GM12878 (cell line): ENCODE measurements around the gene MISP3. TPM values are rescaled to one million over a fixed set of nuclear protein-coding genes. Genes with fewer than 3 reads are reported as not detected.

ENCODE experiments used
- ATAC-seq: fragments of 200-7000 bp; cut with Tn5 transposase; 3 replicates; pipeline ENCODE4 v1.9.1; 2020; ENCODE audit warnings: mild to moderate bottlenecking, moderate library complexity
- BruUV-seq: library from RNA; stranded (reverse); fragments of 400-500 nt; replicated peaks from 2 replicates; lab custom pipeline; 2021; lab: Mats Ljungman, UMichigan
- CTCF ChIA-PET: fragments of 300-600 bp; sonication (Branson Sonifier 250); formaldehyde crosslinking; extraction: SDS; loops from one replicate; lab custom pipeline; 2021; ENCODE audit warnings: inconsistent platforms; lab: Yijun Ruan, JAX
- POLR2A ChIA-PET: fragments of 350-600 bp; formaldehyde crosslinking; extraction: SDS; loops from one replicate; lab custom pipeline; 2021; ENCODE audit warnings: inconsistent platforms; lab: Charles Lee
- RAD21 ChIA-PET: fragments of 300-600 bp; sonication (Branson Sonifier 250); formaldehyde crosslinking; loops from one replicate; lab custom pipeline; 2023; ENCODE audit warnings: antibody characterized with exemption; ENCODE audit not compliant: unreplicated experiment; lab: Charles Lee
- SMC1A ChIA-PET: fragments of 300-600 bp; sonication (Branson Sonifier 250); formaldehyde crosslinking; loops from one replicate; lab custom pipeline; 2023; ENCODE audit not compliant: unreplicated experiment, uncharacterized antibody; lab: Charles Lee
- DNase-seq: peaks from one replicate; pipeline ENCODE4 v3.0.0-alpha.2; 2011; ENCODE audit warnings: low read depth, low spot score
- FAIRE-seq: peaks from 3 replicates; lab custom pipeline; 2011; peaks lifted over from hg19 to GRCh38; lab: Jason Lieb, UNC
- H2AFZ ChIP-seq: 2 replicates; pipeline ENCODE4 v1.6.0; 2011; ENCODE audit warnings: low read depth, low read length, control low read depth; ENCODE audit not compliant: control insufficient read depth
- H3K27ac ChIP-seq: 2 replicates; pipeline ENCODE4 v1.5.1; 2011; ENCODE audit warnings: control low read depth; ENCODE audit not compliant: control insufficient read depth, insufficient read depth
- H3K27me3 ChIP-seq, 2 experiments: replicated peaks in 1 of 2; 2 replicates each; pipeline versions ENCODE4 v1.6.0 to v1.6.1; 2011; ENCODE audit warnings: low read length in 1 of 2; ENCODE audit not compliant: control insufficient read depth in 2 of 2, insufficient read depth in 2 of 2
- H3K36me3 ChIP-seq, 2 experiments: 2 replicates each; pipeline ENCODE4 v1.5.1; 2011; ENCODE audit warnings: low read length in 1 of 2; ENCODE audit not compliant: control insufficient read depth in 2 of 2, insufficient read depth in 2 of 2
- H3K4me1 ChIP-seq: 2 replicates; pipeline ENCODE4 v1.6.1; 2011; ENCODE audit warnings: mild to moderate bottlenecking, low read length, moderate library complexity, mixed read lengths; ENCODE audit not compliant: control insufficient read depth, insufficient read depth
- H3K4me2 ChIP-seq: 2 replicates; pipeline ENCODE4 v1.6.0; 2011; ENCODE audit warnings: control low read depth; ENCODE audit not compliant: control insufficient read depth, insufficient read depth
- H3K4me3 ChIP-seq: fragments of 200-600 bp; sonication (generic); 2 replicates; pipeline ENCODE4 v1.5.1; 2016
- H3K79me2 ChIP-seq: 2 replicates; pipeline ENCODE4 v1.6.0; 2011; ENCODE audit warnings: low read length; ENCODE audit not compliant: control insufficient read depth, insufficient read depth
- H3K9ac ChIP-seq: 2 replicates; pipeline ENCODE4 v1.8.0; 2011; ENCODE audit warnings: low read length, control low read depth, mixed read lengths; ENCODE audit not compliant: control insufficient read depth, insufficient read depth
- H3K9me3 ChIP-seq: replicated peaks from 3 replicates; pipeline ENCODE4 v1.5.1; 2011; ENCODE audit warnings: mild to moderate bottlenecking, low read length; ENCODE audit not compliant: control insufficient read depth, insufficient read depth
- H4K20me1 ChIP-seq: 2 replicates; pipeline ENCODE4 v1.6.0; 2011; ENCODE audit not compliant: control insufficient read depth, insufficient read depth
- CBFB ChIP-seq: IDR thresholded peaks from 2 replicates; pipeline ENCODE4 v1.6.1; 2016; ENCODE audit warnings: antibody characterized with exemption, low read depth
- CEBPB ChIP-seq, 2 experiments: fragments of 150-350 bp in 1 of 2; IDR thresholded peaks; 2 replicates each; pipeline ENCODE4 v1.6.1; 2012 to 2014; ENCODE audit warnings: low read depth in 2 of 2, low read length in 2 of 2, borderline replicate concordance in 1 of 2, inconsistent platforms in 1 of 2
- EGR1 ChIP-seq, 2 experiments: IDR thresholded peaks; 1 replicate in 1 of 2; 2 replicates in 1 of 2; pipeline ENCODE4 v1.6.1; 2011 to 2012; ENCODE audit warnings: low read depth in 2 of 2, low read length in 2 of 2, borderline replicate concordance in 1 of 2, mild to moderate bottlenecking in 1 of 2, moderate library complexity in 1 of 2
- HDAC2 ChIP-seq: fragments of 200-600 bp; sonication (generic); IDR thresholded peaks from 2 replicates; pipeline ENCODE4 v1.6.1; 2017
- IKZF2 ChIP-seq, 2 experiments: fragments of 450-650 bp; IDR thresholded peaks; 2 replicates each; pipeline ENCODE4 v1.6.1; 2017; ENCODE audit warnings: mild to moderate bottlenecking in 2 of 2, moderate library complexity in 2 of 2
- IRF4 ChIP-seq: IDR thresholded peaks from 2 replicates; pipeline ENCODE4 v1.6.1; 2011; ENCODE audit warnings: low read depth, low read length
- KAT2A ChIP-seq: conservative IDR thresholded peaks from 2 replicates; pipeline ENCODE4 v1.6.1; 2011; ENCODE audit warnings: low read depth, low read length; ENCODE audit not compliant: control insufficient read depth
- POU2F2 ChIP-seq: IDR thresholded peaks from 3 replicates; pipeline ENCODE4 v1.6.1; 2011; ENCODE audit warnings: low read depth, mild to moderate bottlenecking, low read length, borderline replicate concordance
- SIN3A ChIP-seq: IDR thresholded peaks from 2 replicates; pipeline ENCODE4 v1.6.1; 2012; ENCODE audit warnings: low read depth, low read length, improper control_type of control experiment
- WGBS: methylation state at CpG from one replicate; pipeline ENCODE4 v1.1.6; 2016; ENCODE audit warnings: low lambda C conversion rate; ENCODE audit not compliant: insufficient replicate concordance, insufficient coverage; ENCODE audit errors: missing lambda C conversion rate; 5-methylcytosine and 5-hydroxymethylcytosine counted together
- in situ Hi-C: fragments of 300-500 bp; cut with MboI; formaldehyde crosslinking; loops from 9 replicates; pipeline ENCODE4 v1.14.3; 2018; ENCODE audit warnings: mixed read lengths
- intact Hi-C: fragments of 100-400 bp; cut with micrococcal nuclease; formaldehyde crosslinking; loops from one replicate; pipeline ENCODE4 v1.14.2; 2022; ENCODE audit not compliant: unreplicated experiment
- polyA plus RNA-seq, 11 experiments: library from polyadenylated mRNA; depleted of rRNA in 4 of 11; unstranded in 6 of 11; stranded (reverse) in 5 of 11; fragments of >200 nt; fragmentation: Nextera tagmentation in 4 of 11; fragmentation: Illumina TruSeq in 1 of 11; extraction: Ambion mirVana in 4 of 11; extraction: Trizol in 1 of 11; gene quantifications; 1 replicate in 1 of 11; 2 replicates in 10 of 11; pipeline versions ENCODE4 v1.2.1 to v1.2.3, GENCODE V29; 2011 to 2016; ENCODE audit warnings: inconsistent platforms in 2 of 11, missing spikeins in 2 of 11, low read depth in 1 of 11
- total RNA-seq, 4 experiments: library from RNA; depleted of rRNA in 3 of 4; stranded (reverse); fragments of >200 nt in 3 of 4; fragmentation: Illumina TruSeq in 1 of 4; extraction: Trizol in 1 of 4; gene quantifications; 2 replicates each; pipeline versions ENCODE4 v1.2.1 to v1.2.3, GENCODE V29; 2013 to 2021
- TF ChIP-seq, protein P1 (sequence below): IDR thresholded peaks from 2 replicates; pipeline ENCODE4 v1.6.1; 2012; ENCODE audit warnings: low read length, inconsistent platforms

MISP3 gene
- total and polyA plus RNA-seq, 10 of the 15 experiments (the other 5 are each of a cell fraction or from before 2014, with no cell fraction given) = 0.07 to 1.4 (median 0.64) TPM

GRCh38 chr19:14073925-14074838 lies 1.6 kb downstream of the MISP3 start (continued):
- TF ChIP-seq, protein P1, sequence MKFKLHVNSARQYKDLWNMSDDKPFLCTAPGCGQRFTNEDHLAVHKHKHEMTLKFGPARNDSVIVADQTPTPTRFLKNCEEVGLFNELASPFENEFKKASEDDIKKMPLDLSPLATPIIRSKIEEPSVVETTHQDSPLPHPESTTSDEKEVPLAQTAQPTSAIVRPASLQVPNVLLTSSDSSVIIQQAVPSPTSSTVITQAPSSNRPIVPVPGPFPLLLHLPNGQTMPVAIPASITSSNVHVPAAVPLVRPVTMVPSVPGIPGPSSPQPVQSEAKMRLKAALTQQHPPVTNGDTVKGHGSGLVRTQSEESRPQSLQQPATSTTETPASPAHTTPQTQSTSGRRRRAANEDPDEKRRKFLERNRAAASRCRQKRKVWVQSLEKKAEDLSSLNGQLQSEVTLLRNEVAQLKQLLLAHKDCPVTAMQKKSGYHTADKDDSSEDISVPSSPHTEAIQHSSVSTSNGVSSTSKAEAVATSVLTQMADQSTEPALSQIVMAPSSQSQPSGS = no peak
- TF ChIP-seq HDAC2 (no peak), IKZF2 (IDR thresholded peaks at IDR 0.05) (peak in 1 of 2 experiments; percentile 18; a peak in 1 of 4 replicates), CBFB (no peak), POU2F2 (no peak), CEBPB (IDR thresholded peaks at IDR 0.05; ENCODE audit: borderline replicate concordance in 1 of 2, low read depth in 2 of 2, low read length in 2 of 2) (no peak), EGR1 (IDR thresholded peaks at IDR 0.05; ENCODE audit: borderline replicate concordance in 1 of 2, low read depth in 2 of 2, low read length in 2 of 2) (peak in 1 of 2 experiments; percentile 72; a peak in 1 of 3 replicates), KAT2A (no peak)

DNA sequence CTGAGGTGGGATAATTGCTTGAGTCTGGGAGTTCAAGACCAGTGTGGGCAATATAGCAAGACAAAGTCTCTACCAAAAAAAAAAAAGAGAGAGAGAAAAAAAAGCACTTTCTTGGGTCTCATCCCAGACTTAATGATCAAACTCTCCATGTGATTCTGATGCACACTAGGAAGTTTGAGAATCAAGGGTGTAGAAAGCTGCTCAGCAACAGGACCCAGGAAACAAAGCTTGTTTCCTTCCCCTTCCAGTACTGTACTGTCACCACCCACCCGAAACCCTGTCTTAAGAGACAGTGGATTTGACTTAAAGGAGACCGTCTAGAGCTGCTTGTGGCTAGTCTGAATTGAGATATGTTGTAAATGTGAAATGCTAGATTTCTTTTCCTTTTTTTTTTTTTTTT lies 5.8 kb downstream of the MISP3 start:
- ChIA-PET CTCF (no interaction called here), SMC1A (interaction anchor here (0.6 to 1.1 kb wide), 3 partner anchors 34 to 199 kb away, joined by 3 to 5 read pairs (median 3); a partner anchor contains a TSS), POLR2A (interaction anchor here (0.5 to 1.5 kb wide), 4 partner anchors 40 to 225 kb away, joined by 3 to 5 read pairs (median 3); no protein-coding TSS in a partner anchor), RAD21 (interaction anchor here (0.6 to 1.5 kb wide), 4 partner anchors 58 to 220 kb away, joined by 3 to 5 read pairs (median 4); partner anchors contain the start of gene ASF1B)
- no TSS peak for BruUV-seq
- DNase-seq (no peak), FAIRE-seq (no peak), ATAC-seq (no peak)
- no peak overlapping the region for H3K9ac ChIP-seq
- intact Hi-C loops = loop anchor here (5.0 kb wide), 1 partner anchor 481 kb away; no protein-coding TSS in a partner anchor
- H4K20me1 ChIP-seq = no peaks in the 10 kb centered on the region
- in situ Hi-C loops = loop anchor here (10.0 kb wide), 1 partner anchor 484 kb away; no protein-coding TSS in a partner anchor
- H3K4me2 ChIP-seq = no peak overlapping the region
- H3K79me2 ChIP-seq = peaks cover 8% of the 10 kb centered on the region
- TF ChIP-seq IRF4 (no peak), SIN3A (no peak)
- WGBS = 19% methylated on average over 2 of the region's 2 CpGs
- H3K27me3 ChIP-seq = no peaks in the 10 kb centered on the region
- no peaks in the 10 kb centered on the region for H3K9me3 ChIP-seq
- no peak overlapping the region for H3K4me3 ChIP-seq
- H3K27ac ChIP-seq = no peak overlapping the region
- no peaks in the 10 kb centered on the region for H3K36me3 ChIP-seq
- no peak overlapping the region for H2AFZ ChIP-seq
- H3K4me1 ChIP-seq = peaks cover 11% of the 10 kb centered on the region
